ENCODE results near the gene POLE3.
"Not testable (repeated sequence)": the region's sequence is repeated elsewhere in the genome, so short reads cannot be mapped to it uniquely, and the experiment has no call there.

The POLE3 gene

GRCh38 chr9:113387560-113388230 is 22.8 kb downstream of the POLE3 start:
- no peaks in the 10 kb centered on the region for H3K27me3 ChIP-seq (ENCODE audit: control insufficient read depth in 1 of 2, insufficient read depth in 2 of 2, low read length in 2 of 2)
- no peaks in the 10 kb centered on the region for H3K4me1 ChIP-seq (ENCODE audit: insufficient read depth, low read length)
- H3K4me3 ChIP-seq (ENCODE audit: low read depth in 1 of 2, low read length in 2 of 2) = no peak overlapping the region
- H3K36me3 ChIP-seq (ENCODE audit: insufficient read depth, low read length) = peaks cover 41% of the 10 kb centered on the region
- no peaks in the 10 kb centered on the region for H3K9me3 ChIP-seq (ENCODE audit: low read length)
- H3K27ac ChIP-seq (ENCODE audit: low read depth, low read length) = no peak overlapping the region
- H3K9ac ChIP-seq (ENCODE audit: low read length) = no peak overlapping the region

GRCh38 chr9:113386571-113387393 is 23.7 kb downstream of the POLE3 start:
- Histone ChIP-seq H3K27ac (ENCODE audit: low read depth, low read length) (no peak overlapping the region), H3K9me3 (ENCODE audit: low read length) (no peaks in the 10 kb centered on the region), H3K4me3 (ENCODE audit: low read depth in 1 of 2, low read length in 2 of 2) (no peak overlapping the region), H3K36me3 (ENCODE audit: insufficient read depth, low read length) (peaks cover 37% of the 10 kb centered on the region), H3K9ac (ENCODE audit: low read length) (no peak overlapping the region), H3K27me3 (ENCODE audit: control insufficient read depth in 1 of 2, insufficient read depth in 2 of 2, low read length in 2 of 2) (no peaks in the 10 kb centered on the region), H3K4me1 (ENCODE audit: insufficient read depth, low read length) (no peaks in the 10 kb centered on the region)

GRCh38 chr9:113381909-113382411 is 28.5 kb downstream of the POLE3 start:
- H3K36me3 ChIP-seq (ENCODE audit: insufficient read depth, low read length) = no peaks in the 10 kb centered on the region
- H3K4me3 ChIP-seq (ENCODE audit: low read depth in 1 of 2, low read length in 2 of 2) = no peak overlapping the region
- H3K4me1 ChIP-seq (ENCODE audit: insufficient read depth, low read length) = no peaks in the 10 kb centered on the region
- H3K27ac ChIP-seq (ENCODE audit: low read depth, low read length) = no peak overlapping the region
- H3K9ac ChIP-seq (ENCODE audit: low read length) = no peak overlapping the region
- H3K9me3 ChIP-seq (ENCODE audit: low read length) = no peaks in the 10 kb centered on the region
- no peaks in the 10 kb centered on the region for H3K27me3 ChIP-seq (ENCODE audit: control insufficient read depth in 1 of 2, insufficient read depth in 2 of 2, low read length in 2 of 2)

- H3K9me3 ChIP-seq (ENCODE audit: low read length); H3K27ac ChIP-seq (ENCODE audit: low read depth, low read length); H3K4me1 ChIP-seq (ENCODE audit: insufficient read depth, low read length); H3K36me3 ChIP-seq (ENCODE audit: insufficient read depth, low read length); H3K27me3 ChIP-seq (ENCODE audit: control insufficient read depth in 1 of 2, insufficient read depth in 2 of 2, low read length in 2 of 2); H3K9ac ChIP-seq (ENCODE audit: low read length); H3K4me3 ChIP-seq (ENCODE audit: low read depth in 1 of 2, low read length in 2 of 2): not testable (repeated sequence)
Measured at GRCh38 chr9:113381441-113381840, 29.0 kb downstream of the POLE3 start.

- no peaks in the 10 kb centered on the region for H3K36me3 ChIP-seq (ENCODE audit: insufficient read depth, low read length)
- H3K27me3 ChIP-seq (ENCODE audit: control insufficient read depth in 1 of 2, insufficient read depth in 2 of 2, low read length in 2 of 2) = no peaks in the 10 kb centered on the region
- no peak overlapping the region for H3K4me3 ChIP-seq (ENCODE audit: low read depth in 1 of 2, low read length in 2 of 2)
- no peak overlapping the region for H3K9ac ChIP-seq (ENCODE audit: low read length)
- H3K27ac ChIP-seq (ENCODE audit: low read depth, low read length) = no peak overlapping the region
- no peaks in the 10 kb centered on the region for H3K9me3 ChIP-seq (ENCODE audit: low read length)
- H3K4me1 ChIP-seq (ENCODE audit: insufficient read depth, low read length) = peaks cover 2% of the 10 kb centered on the region
Measured at GRCh38 chr9:113380869-113381378, 29.6 kb downstream of the POLE3 start.

- not testable (repeated sequence) for H3K4me1 ChIP-seq (ENCODE audit: insufficient read depth, low read length); H3K9me3 ChIP-seq (ENCODE audit: low read length); H3K27me3 ChIP-seq (ENCODE audit: control insufficient read depth in 1 of 2, insufficient read depth in 2 of 2, low read length in 2 of 2); H3K36me3 ChIP-seq (ENCODE audit: insufficient read depth, low read length); H3K27ac ChIP-seq (ENCODE audit: low read depth, low read length); H3K4me3 ChIP-seq (ENCODE audit: low read depth in 1 of 2, low read length in 2 of 2); H3K9ac ChIP-seq (ENCODE audit: low read length)
Measured at GRCh38 chr9:113379829-113380210, 30.7 kb downstream of the POLE3 start.

GRCh38 chr9:113379094-113379828 is 31.2 kb downstream of the POLE3 start:
- not testable (repeated sequence) for H3K9ac ChIP-seq (ENCODE audit: low read length); H3K4me1 ChIP-seq (ENCODE audit: insufficient read depth, low read length); H3K27ac ChIP-seq (ENCODE audit: low read depth, low read length); H3K27me3 ChIP-seq (ENCODE audit: control insufficient read depth in 1 of 2, insufficient read depth in 2 of 2, low read length in 2 of 2); H3K36me3 ChIP-seq (ENCODE audit: insufficient read depth, low read length); H3K4me3 ChIP-seq (ENCODE audit: low read depth in 1 of 2, low read length in 2 of 2); H3K9me3 ChIP-seq (ENCODE audit: low read length)

GRCh38 chr9:113376634-113377567 is 33.6 kb downstream of the POLE3 start, which contains the start of gene HDHD3:
HDHD3 (minus strand) TSS chr9:113376986; CDS start chr9:113374354, 2,632 bp downstream.
- H3K4me1 ChIP-seq (ENCODE audit: insufficient read depth, low read length) = peaks cover 10% of the 10 kb centered on the region

GRCh38 chr9:113375057-113376023 is 35.1 kb downstream of the POLE3 start:
- H3K4me3 ChIP-seq (ENCODE audit: low read depth in 1 of 2, low read length in 2 of 2) = peak overlapping the region in 1 of 2 donors; percentile 78
- H3K4me1 ChIP-seq (ENCODE audit: insufficient read depth, low read length) = peaks cover 10% of the 10 kb centered on the region
- H3K27me3 ChIP-seq (ENCODE audit: control insufficient read depth in 1 of 2, insufficient read depth in 2 of 2, low read length in 2 of 2) = no peaks in the 10 kb centered on the region
- H3K27ac ChIP-seq (ENCODE audit: low read depth, low read length) = no peak overlapping the region
- peaks cover 17% of the 10 kb centered on the region for H3K36me3 ChIP-seq (ENCODE audit: insufficient read depth, low read length)
- no peaks in the 10 kb centered on the region for H3K9me3 ChIP-seq (ENCODE audit: low read length)
- H3K9ac ChIP-seq (ENCODE audit: low read length) = no peak overlapping the region

More at GRCh38 chr9:113376634-113377567, 33.6 kb downstream of the POLE3 start, which contains the start of gene HDHD3:
- Histone ChIP-seq H3K36me3 (ENCODE audit: insufficient read depth, low read length) (peaks cover 17% of the 10 kb centered on the region), H3K4me3 (ENCODE audit: low read depth in 1 of 2, low read length in 2 of 2) (peak within 1 kb of the TSS; percentile 40 to 78), H3K27ac (ENCODE audit: low read depth, low read length) (peak within 1 kb of the TSS; percentile 71), H3K9me3 (ENCODE audit: low read length) (no peaks in the 10 kb centered on the region), H3K27me3 (ENCODE audit: control insufficient read depth in 1 of 2, insufficient read depth in 2 of 2, low read length in 2 of 2) (no peaks in the 10 kb centered on the region), H3K9ac (ENCODE audit: low read length) (peak within 1 kb of the TSS; percentile 57)
